Skeletal muscle tissue (tissue), 4 donors: ENCODE measurements around the gene HCRTR2. TPM values are rescaled to one million over a fixed set of nuclear protein-coding genes. Genes with fewer than 3 reads are reported as not detected.
"Not testable (repeated sequence)": the region's sequence is repeated elsewhere in the genome, so short reads cannot be mapped to it uniquely, and the experiment has no call there.

Experiments
- H3K27ac ChIP-seq: one replicate; pipeline ENCODE4 v1.7.0; 2013; ENCODE audit warnings: mild to moderate bottlenecking, low read depth, low read length, inconsistent platforms
- H3K27me3 ChIP-seq, 3 donors: one replicate each; pipeline ENCODE4 v1.7.0; 2013; ENCODE audit warnings: low read length in 3 of 3; ENCODE audit not compliant: control insufficient read depth in 3 of 3, insufficient read depth in 3 of 3
- H3K36me3 ChIP-seq, 3 donors: one replicate each; pipeline ENCODE4 v1.7.0; 2013; ENCODE audit warnings: low read length in 3 of 3; ENCODE audit not compliant: control insufficient read depth in 3 of 3, insufficient read depth in 3 of 3
- H3K4me1 ChIP-seq, 3 donors: one replicate each; pipeline ENCODE4 v1.7.0; 2013; ENCODE audit warnings: low read length in 3 of 3, mild to moderate bottlenecking in 3 of 3; ENCODE audit not compliant: control insufficient read depth in 3 of 3, insufficient read depth in 3 of 3
- H3K4me3 ChIP-seq, 3 donors: one replicate each; pipeline ENCODE4 v1.7.0; 2013; ENCODE audit warnings: low read length in 3 of 3
- H3K9ac ChIP-seq, 3 donors: one replicate each; pipeline ENCODE4 v1.7.0; 2013; ENCODE audit warnings: low read length in 3 of 3, mild to moderate bottlenecking in 3 of 3, moderate library complexity in 2 of 3, low read depth in 1 of 3
- H3K9me3 ChIP-seq, 3 donors: one replicate each; pipeline ENCODE4 v1.7.0; 2013; ENCODE audit warnings: low read length in 3 of 3; ENCODE audit not compliant: control insufficient read depth in 3 of 3
- total RNA-seq: library from RNA; depleted of rRNA; stranded (reverse); fragments of >200 nt; gene quantifications from one replicate; pipeline ENCODE4 v1.2.3, GENCODE V29; 2014
- donor health status: Osteomylitis.

Gene HCRTR2
- total RNA-seq, 1 donor from 2014 or later = not detected

GRCh38 chr6:55276745-55277530 is 102.6 kb downstream of the HCRTR2 start:
- Histone ChIP-seq H3K9ac (no peak overlapping the region), H3K36me3 (no peaks in the 10 kb centered on the region), H3K27ac (no peak overlapping the region), H3K27me3 (no peaks in the 10 kb centered on the region), H3K9me3 (no peaks in the 10 kb centered on the region), H3K4me1 (no peaks in the 10 kb centered on the region), H3K4me3 (no peak overlapping the region)

- H3K4me3 ChIP-seq = no peak overlapping the region
- H3K27me3 ChIP-seq = no peaks in the 10 kb centered on the region
- no peaks in the 10 kb centered on the region for H3K9me3 ChIP-seq
- H3K4me1 ChIP-seq = no peaks in the 10 kb centered on the region
- no peak overlapping the region for H3K9ac ChIP-seq
- H3K36me3 ChIP-seq = no peaks in the 10 kb centered on the region
- H3K27ac ChIP-seq = no peak overlapping the region
These were observed 103.3 kb downstream of the HCRTR2 start for GRCh38 chr6:55277646-55278045.

DNA sequence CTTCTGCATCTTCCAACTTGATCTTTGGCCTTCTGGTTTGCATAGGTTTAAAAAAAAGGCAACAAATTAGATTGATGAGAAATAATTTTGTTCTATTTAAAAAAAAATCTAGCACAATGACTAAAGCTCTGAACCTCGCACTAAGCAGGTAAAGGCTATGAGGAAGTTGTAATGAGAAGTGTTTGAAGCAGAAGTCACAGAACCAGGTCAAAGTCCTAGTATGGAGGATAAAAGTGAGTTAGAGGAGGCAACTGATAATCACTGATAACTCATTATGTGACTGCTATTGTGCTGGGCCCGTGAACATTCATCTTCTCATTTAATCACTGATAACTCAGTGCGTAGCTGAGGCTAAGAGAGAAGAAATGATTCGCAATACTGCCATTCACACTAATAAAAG is 106.9 kb downstream of the HCRTR2 start:
- H3K9me3 ChIP-seq = no peaks in the 10 kb centered on the region
- H3K36me3 ChIP-seq = no peaks in the 10 kb centered on the region
- no peak overlapping the region for H3K4me3 ChIP-seq
- H3K9ac ChIP-seq = no peak overlapping the region
- no peaks in the 10 kb centered on the region for H3K27me3 ChIP-seq
- H3K4me1 ChIP-seq = no peaks in the 10 kb centered on the region
- no peak overlapping the region for H3K27ac ChIP-seq

DNA sequence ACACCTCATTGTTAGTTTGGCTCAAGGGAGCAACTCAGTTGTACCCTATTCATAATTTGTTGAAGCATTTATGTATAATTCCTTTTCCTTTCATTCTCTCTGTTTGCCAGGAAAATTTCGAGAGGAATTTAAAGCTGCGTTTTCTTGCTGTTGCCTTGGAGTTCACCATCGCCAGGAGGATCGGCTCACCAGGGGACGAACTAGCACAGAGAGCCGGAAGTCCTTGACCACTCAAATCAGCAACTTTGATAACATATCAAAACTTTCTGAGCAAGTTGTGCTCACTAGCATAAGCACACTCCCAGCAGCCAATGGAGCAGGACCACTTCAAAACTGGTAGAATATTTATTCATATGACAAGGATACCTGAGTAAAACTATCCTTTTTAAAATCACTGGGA is 107.8 kb downstream of the HCRTR2 start:
- Histone ChIP-seq H3K27ac (no peak overlapping the region), H3K36me3 (no peaks in the 10 kb centered on the region), H3K27me3 (no peaks in the 10 kb centered on the region), H3K4me3 (no peak overlapping the region), H3K9ac (no peak overlapping the region), H3K9me3 (no peaks in the 10 kb centered on the region), H3K4me1 (no peaks in the 10 kb centered on the region)

DNA sequence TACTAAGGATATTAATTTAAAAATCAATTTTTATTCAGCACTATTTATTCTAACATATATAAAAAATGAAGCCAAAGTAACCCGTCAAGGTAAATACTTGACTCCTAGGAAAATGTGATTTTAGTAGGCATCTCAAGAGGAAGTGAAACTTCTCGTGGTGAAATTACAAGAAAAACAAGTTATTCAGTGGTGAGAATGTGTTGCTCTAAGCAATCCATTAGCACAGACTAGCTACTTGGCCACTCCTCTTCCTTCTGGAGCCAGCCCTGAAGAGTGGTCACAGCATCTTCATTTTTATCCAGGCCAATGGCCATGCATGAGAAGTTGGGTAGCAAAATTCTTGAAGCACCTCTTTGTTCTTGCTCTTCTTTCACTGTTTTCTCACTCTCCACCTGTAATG is 112.5 kb downstream of the HCRTR2 start:
- no peaks in the 10 kb centered on the region for H3K27me3 ChIP-seq
- H3K4me3 ChIP-seq = no peak overlapping the region
- no peaks in the 10 kb centered on the region for H3K4me1 ChIP-seq
- no peak overlapping the region for H3K27ac ChIP-seq
- H3K9ac ChIP-seq = no peak overlapping the region
- H3K9me3 ChIP-seq = no peaks in the 10 kb centered on the region
- no peaks in the 10 kb centered on the region for H3K36me3 ChIP-seq

- Histone ChIP-seq H3K36me3 (no peaks in the 10 kb centered on the region), H3K4me1 (no peaks in the 10 kb centered on the region), H3K9me3 (no peaks in the 10 kb centered on the region), H3K27me3 (no peaks in the 10 kb centered on the region), H3K27ac (no peak overlapping the region), H3K9ac (no peak overlapping the region), H3K4me3 (no peak overlapping the region)
These were observed 116.4 kb downstream of the HCRTR2 start for GRCh38 chr6:55290736-55291135.

DNA sequence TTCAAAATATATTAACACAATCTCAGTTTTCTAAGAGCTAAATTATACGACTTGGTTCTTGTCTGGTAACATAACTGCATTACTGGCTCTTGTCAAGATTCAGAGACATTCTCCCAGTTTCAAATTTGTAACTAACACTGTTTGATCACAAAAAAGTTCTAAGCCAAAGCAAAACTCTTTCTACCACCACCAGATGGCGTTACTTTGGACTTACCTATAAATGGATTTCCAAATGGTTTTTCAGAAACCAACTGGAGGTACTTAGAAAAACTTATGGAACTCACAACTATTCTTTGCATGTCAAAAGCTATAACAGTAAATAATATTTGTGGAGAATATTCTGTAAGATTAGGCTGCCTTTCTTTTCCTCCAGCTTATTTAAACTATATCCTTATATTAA is 118.8 kb downstream of the HCRTR2 start:
- Histone ChIP-seq H3K27ac (no peak overlapping the region), H3K36me3 (no peaks in the 10 kb centered on the region), H3K9ac (no peak overlapping the region), H3K9me3 (no peaks in the 10 kb centered on the region), H3K27me3 (no peaks in the 10 kb centered on the region), H3K4me3 (no peak overlapping the region), H3K4me1 (no peaks in the 10 kb centered on the region)

DNA sequence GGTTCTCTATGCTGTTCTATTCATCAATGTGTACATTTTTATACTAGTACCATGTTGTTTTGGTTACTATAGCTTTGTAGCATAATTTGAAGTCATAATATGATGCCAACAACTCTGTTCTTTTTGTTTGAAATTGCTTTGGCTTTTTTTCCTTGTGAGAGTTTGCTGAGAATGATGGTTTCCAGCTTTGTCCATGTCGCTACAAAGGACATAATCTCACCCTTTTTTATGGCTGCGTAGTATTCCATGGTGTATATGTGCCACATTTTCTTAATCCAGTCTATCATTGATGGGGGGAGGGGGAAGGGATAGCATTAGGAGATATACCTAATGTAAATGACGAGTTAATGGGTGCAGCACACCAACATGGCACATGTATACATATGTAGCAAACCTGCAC is 122.9 kb downstream of the HCRTR2 start:
- not testable (repeated sequence) for H3K9ac ChIP-seq, H3K4me3 ChIP-seq, H3K27ac ChIP-seq, H3K27me3 ChIP-seq, H3K4me1 ChIP-seq, H3K9me3 ChIP-seq, H3K36me3 ChIP-seq

GRCh38 chr6:55299286-55299985 is 125.1 kb downstream of the HCRTR2 start:
- no peaks in the 10 kb centered on the region for H3K4me1 ChIP-seq
- H3K9me3 ChIP-seq = no peaks in the 10 kb centered on the region
- H3K27ac ChIP-seq = no peak overlapping the region
- H3K4me3 ChIP-seq = no peak overlapping the region
- no peak overlapping the region for H3K9ac ChIP-seq
- no peaks in the 10 kb centered on the region for H3K27me3 ChIP-seq
- no peaks in the 10 kb centered on the region for H3K36me3 ChIP-seq

GRCh38 chr6:55304747-55305146 is 130.4 kb downstream of the HCRTR2 start:
- H3K27ac ChIP-seq = no peak overlapping the region

More at GRCh38 chr6:55304747-55305146, 130.4 kb downstream of the HCRTR2 start:
- no peaks in the 10 kb centered on the region for H3K36me3 ChIP-seq
- no peaks in the 10 kb centered on the region for H3K27me3 ChIP-seq
- H3K9ac ChIP-seq = no peak overlapping the region
- no peaks in the 10 kb centered on the region for H3K4me1 ChIP-seq
- H3K4me3 ChIP-seq = no peak overlapping the region
- H3K9me3 ChIP-seq = no peaks in the 10 kb centered on the region
